Stimulated activated CD8-positive, alpha-beta memory T cell treated with anti-CD3 and anti-CD28 coated beads, Interleukin-15, amount 100 ng/mL, for 1 hour (primary cell): ENCODE measurements around the gene CPXM1.
"Not testable (repeated sequence)": the region's sequence is repeated elsewhere in the genome, so short reads cannot be mapped to it uniquely, and the experiment has no call there.

Experiments
- DNase-seq: peaks from one replicate; pipeline ENCODE4 v3.0.0-alpha.2; 2020; ENCODE audit warnings: low read depth

Gene CPXM1

GRCh38 chr20:2799688-2800520, 523 bp downstream of the CPXM1 start:
- no peak for DNase-seq

GRCh38 chr20:2799271-2799670, 1.2 kb downstream of the CPXM1 start:
- no peak for DNase-seq

- DNase-seq = no peak
Observed at GRCh38 chr20:2798814-2799213, 1.6 kb downstream of the CPXM1 start.

- DNase-seq = no peak
Observed at GRCh38 chr20:2798095-2798805, 2.2 kb downstream of the CPXM1 start.

GRCh38 chr20:2797136-2797983, 3.1 kb downstream of the CPXM1 start:
- no peak for DNase-seq

- no peak for DNase-seq
Observed at GRCh38 chr20:2796011-2796660, 4.3 kb downstream of the CPXM1 start.

- DNase-seq = no peak
Observed at GRCh38 chr20:2795451-2795850, 5.0 kb downstream of the CPXM1 start.

GRCh38 chr20:2794866-2795447, 5.5 kb downstream of the CPXM1 start:
- no peak for DNase-seq

GRCh38 chr20:2794202-2794748, 6.2 kb downstream of the CPXM1 start:
- DNase-seq = no peak

- no peak for DNase-seq
Observed at GRCh38 chr20:2793471-2793870, 7.0 kb downstream of the CPXM1 start.

- DNase-seq = no peak
Observed at GRCh38 chr20:2783908-2784566, 16.4 kb downstream of the CPXM1 start.

GRCh38 chr20:2780948-2781347, 19.5 kb downstream of the CPXM1 start:
- DNase-seq = no peak

- no peak for DNase-seq
Observed at GRCh38 chr20:2778602-2779321, 21.7 kb downstream of the CPXM1 start.

GRCh38 chr20:2775139-2775538, 25.3 kb downstream of the CPXM1 start:
- DNase-seq = no peak

GRCh38 chr20:2773812-2774211, 26.6 kb downstream of the CPXM1 start:
- no peak for DNase-seq

- no peak for DNase-seq
Observed at GRCh38 chr20:2771631-2772080, 28.8 kb downstream of the CPXM1 start.

GRCh38 chr20:2770091-2770490, 30.3 kb downstream of the CPXM1 start:
- not testable (repeated sequence) for DNase-seq

- DNase-seq = no peak
Observed at GRCh38 chr20:2768632-2769015, 31.8 kb downstream of the CPXM1 start.

- DNase-seq = no peak
Observed at GRCh38 chr20:2767768-2768631, 32.4 kb downstream of the CPXM1 start.
